HG02943 (cell line): ENCODE measurements around the gene FTO.

Experiments used
- ATAC-seq: cut with Tn5 transposase; IDR thresholded peaks from one replicate; pipeline ENCODE4 v1.9.1; 2021; ENCODE audit warnings: mild to moderate bottlenecking, low read depth, moderate library complexity; ENCODE audit not compliant: unreplicated experiment

FTO gene

DNA sequence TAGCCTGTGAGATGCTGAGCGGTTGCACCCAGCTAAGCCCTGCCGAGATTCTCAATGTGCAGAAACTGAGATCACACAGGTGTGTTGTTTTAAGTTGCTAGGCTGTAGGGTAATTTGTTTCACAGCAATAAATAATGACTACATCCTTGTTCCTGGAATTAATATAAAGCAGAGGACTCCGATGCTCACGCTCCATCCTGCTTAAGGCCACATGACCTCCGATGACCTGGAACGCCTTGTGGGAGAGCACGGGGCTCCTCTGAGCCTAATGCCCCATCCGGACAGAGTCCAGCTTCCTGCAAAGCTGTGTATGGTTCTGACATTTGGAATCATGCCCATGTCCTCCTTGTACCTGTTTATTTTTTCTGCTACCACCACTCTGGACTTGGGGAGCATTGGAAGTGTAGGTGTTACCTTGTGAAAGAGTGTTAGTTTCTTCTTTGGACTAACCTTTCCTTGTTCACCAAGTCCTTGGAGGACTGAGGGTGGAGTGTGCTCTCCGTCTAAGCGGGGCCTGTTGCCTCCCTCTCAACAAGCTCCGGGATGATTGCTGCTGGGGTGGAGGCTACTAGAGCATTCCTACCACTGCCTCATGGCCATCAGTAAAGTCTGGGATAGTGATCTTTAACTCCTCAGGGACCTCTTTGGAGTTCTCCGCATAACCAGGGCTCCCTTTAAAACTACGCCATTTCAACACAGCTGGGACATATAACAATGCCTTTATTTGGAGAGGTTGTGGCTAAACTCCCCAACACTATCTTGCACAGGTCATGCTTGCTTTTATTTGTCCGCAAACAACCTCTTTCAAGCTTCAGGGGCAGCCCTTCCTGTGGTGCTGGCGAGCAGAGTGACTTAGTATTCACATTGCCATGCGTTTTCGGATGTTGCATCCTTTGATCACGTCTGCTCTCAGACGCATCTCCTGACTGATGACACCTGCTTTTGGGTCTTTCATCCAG lies 457.3 kb downstream of the FTO start:
- ATAC-seq: no peak

GRCh38 chr16:54163197-54163843 lies 459.4 kb downstream of the FTO start:
- no peak for ATAC-seq

- ATAC-seq: no peak
Measured at GRCh38 chr16:54164789-54165173, 460.8 kb downstream of the FTO start.

DNA sequence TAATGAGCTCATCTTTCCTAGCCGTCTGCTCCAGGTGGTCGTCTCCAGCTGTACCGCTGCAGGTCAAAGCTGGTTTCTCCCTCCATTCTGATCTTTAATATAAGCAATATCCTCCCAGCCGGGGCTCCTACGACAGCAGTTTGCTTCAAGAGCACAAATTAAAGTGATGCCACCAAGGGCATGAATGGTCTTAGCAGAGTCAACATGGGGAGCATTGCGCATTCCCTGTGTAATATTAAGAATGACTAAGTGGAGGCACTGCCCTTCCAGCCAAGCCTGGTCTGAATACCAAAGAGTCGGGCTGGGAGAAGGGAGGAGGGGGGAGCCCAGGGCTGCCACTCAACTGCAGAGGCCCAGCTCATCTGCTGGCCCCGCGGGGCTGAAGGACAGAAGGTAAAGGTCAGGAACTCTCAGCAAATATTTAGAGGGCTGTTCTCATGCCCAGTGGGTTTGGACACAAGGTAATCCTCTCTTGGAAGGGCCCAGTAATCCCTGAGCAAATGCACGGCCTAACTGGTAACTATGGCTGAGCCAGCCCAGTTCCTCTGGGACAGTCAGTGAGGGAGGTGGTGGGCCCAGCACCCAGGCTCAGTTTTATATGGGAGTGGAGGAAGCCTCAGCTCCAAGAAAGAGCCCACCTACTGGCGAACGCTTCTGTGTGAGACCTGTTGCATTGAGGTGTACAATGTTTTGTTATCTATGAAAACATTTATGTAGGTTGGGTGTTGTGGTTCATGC lies 461.4 kb downstream of the FTO start:
- ATAC-seq: no peak

DNA sequence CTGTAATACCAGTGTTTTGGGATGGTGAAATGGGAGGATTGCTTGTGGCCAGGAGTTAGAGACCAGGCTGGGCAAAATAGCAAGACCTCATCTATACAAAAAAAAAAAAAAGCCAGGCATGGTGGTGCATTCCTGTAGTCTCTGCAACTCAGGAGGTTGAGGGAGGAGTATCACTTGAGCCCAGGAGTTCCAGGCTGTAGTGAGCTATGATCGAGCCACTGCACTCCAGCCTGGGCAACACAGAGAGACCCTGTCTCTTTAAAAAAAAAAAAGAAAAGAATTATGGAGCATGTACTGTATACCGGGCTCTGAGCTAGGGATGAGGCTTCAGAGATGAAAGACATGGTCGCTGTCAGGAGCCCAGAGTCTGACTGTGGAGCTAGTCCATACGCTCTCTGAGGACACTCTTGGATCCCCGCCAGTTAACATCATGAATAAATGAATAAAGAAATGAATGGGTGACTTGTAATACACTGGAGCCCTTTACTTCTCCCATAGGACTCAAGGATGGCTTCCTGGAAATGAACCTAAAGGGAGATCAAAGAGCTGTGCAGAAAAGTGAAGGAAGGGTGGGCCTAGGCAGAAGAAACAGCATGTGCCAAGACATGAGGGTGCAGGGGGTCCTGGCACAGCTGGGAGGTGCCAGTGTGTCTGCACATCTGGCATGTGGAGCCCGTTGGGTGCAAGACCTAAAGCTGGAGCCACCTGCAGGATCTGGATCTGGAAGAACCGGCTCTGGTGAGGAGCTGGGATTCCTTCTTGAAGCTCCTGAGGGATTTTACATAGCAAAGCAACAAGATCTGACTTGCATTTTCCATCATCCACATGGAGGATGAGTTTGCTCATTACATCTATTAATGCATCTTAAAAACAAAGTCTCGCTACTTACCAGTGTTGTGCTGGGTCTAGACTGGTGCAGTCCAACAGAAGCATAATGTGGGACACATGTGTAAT lies 462.2 kb downstream of the FTO start:
- no peak for ATAC-seq

DNA sequence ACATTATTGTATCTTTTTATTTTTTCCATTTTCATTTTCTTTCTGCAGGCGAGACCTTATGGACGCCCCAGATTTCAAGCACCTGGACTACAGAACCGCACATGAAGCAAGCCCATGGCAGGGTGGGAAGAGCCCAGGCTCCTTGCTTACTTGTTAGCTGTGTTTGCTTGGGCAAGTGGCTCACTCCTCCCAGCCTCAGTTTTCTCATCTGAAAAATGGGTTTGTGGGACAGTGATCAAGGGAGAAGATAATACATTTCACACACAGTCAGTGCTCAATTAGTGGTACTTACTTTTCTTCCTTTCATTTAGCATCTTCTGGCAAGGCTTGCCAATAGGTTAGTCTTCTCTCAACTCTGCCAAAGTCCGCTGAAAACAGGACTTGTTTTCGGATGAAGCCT lies 465.2 kb downstream of the FTO start:
- ATAC-seq: no peak

GRCh38 chr16:54171626-54172537 lies 467.9 kb downstream of the FTO start:
- ATAC-seq: no peak

DNA sequence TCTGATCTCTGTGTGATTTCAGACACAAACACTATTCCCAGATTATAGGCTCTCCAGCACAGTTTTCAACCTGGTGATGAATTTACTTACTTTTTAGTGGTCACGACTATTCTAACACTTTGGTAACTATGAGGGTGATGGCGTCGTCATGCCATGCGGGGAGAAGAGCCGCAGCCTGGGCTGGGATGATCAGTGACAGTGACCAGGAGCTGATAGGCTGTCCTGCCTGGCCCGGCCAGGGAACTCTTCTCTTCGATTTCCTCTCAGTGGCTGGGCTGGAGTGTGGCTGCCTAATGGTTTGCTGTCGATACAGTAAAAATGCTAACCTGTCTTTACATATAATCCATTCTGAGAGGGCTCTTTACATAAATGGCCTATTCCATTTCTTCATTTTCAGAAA lies 469.5 kb downstream of the FTO start:
- ATAC-seq: no peak

DNA sequence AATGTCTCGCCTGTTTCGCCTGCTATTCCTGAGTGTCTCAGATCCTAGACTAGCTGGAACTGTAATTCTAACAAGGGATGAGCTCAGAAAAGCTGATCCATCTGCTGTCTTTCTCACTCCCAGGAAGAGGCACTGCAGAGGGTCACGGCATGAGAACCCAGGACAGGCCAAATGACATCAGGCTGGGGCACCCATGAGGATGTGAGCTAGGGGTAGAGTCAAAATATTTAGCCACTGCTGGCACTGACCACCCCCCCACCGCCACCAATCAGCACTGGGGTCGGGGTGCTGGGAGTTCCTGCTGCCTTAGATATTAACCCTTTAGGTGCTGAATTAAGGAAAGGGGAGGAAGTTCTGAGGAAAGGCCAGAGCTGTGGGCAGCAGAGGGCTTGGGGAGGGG lies 470.2 kb downstream of the FTO start:
- no peak for ATAC-seq

DNA sequence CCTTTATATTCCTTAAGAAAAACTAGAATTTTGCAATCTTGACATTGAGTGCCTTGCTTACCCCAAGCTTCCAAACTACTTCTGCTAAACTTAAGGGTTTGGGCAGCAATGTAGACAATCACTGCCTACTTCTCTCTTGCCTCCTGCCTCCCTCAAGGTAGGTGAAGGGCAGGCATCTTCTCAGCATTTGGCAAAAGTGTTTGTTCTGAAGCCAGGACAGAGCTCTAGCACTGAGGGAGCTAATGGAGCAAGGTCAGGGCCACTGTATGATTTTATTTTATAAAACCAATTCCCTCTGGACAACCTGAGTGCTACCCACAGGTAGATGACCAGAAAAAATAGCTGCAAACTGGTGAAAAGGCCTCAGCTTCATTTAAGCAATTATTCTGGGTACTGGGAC lies 470.8 kb downstream of the FTO start:
- ATAC-seq: no peak

DNA sequence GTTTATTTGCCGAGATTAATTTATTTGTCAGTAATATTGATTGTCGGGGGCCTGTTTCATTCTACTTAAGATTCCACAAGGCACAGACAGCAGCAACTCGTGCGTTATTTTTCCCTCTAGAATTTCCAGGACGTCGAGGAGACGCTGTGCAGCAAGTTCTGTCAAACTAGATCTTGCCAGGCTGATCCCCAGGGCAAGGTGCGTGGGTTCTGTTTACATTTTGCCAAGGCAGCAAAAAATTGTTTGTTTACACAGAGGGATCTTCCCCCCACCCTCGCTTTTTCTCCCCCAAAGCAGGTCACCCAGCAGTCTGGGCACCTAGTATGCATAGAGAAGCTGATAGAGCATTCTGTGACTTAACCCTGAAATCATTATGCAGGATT lies 471.2 kb downstream of the FTO start:
- ATAC-seq: no peak

DNA sequence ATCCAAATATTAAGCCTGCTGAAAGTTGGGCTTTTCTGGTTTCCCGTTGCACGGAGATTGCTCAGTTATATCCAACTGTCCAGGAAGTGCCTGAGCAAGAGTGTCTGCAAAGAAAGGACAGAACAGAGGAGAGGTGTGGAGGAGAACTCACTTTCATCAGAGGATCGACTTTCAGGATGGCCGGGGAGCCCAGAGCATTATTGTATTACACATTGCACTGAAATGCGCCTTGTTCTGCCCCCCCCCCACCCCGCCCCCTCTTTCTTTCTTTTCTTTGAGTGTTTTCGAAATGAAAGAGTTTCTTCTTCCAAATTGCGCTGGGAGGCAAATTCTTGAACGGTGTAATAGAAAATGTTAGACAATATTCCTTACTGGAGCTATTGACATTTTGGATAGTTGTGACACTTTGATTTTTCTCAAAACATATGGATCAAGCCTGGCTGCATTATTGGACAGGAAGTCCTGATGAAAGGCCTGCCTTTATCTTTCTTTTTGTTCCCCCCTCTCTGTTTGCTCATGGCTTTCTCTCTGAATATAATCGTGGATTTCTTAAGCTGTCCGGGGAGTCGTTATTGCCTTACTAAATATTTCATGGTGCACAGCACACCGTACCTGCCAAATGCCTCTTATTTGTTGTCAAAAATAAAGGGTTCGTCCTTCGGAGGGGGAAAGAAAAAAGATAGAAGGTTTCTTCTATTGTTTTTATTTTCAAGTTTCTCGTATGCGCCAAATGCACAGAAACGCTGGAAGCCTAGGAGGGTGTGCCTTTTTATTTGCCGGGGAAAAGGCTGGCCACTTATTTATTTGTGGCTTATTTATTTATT lies 471.8 kb downstream of the FTO start:
- no peak for ATAC-seq

- no peak for ATAC-seq
Measured at GRCh38 chr16:54176376-54176901, 472.5 kb downstream of the FTO start.

- ATAC-seq: no peak
Measured at GRCh38 chr16:54177052-54177861, 473.3 kb downstream of the FTO start.

- no peak for ATAC-seq
Measured at GRCh38 chr16:54177862-54178477, 474.0 kb downstream of the FTO start.

- ATAC-seq: no peak
Measured at GRCh38 chr16:54178478-54178976, 474.6 kb downstream of the FTO start.
